CD4-positive, alpha-beta T cell (primary cell): ENCODE results near the gene AGAP1. TPM values are rescaled to one million over a fixed set of nuclear protein-coding genes. Genes with fewer than 3 reads are reported as not detected.

ENCODE experiments used
- ATAC-seq: fragments of 200-7000 bp; cut with Tn5 transposase; one replicate; pipeline ENCODE4 v1.10.0; 2022; ENCODE audit warnings: mild to moderate bottlenecking; ENCODE audit not compliant: poor library complexity
- CTCF ChIA-PET: fragments of 350-600 bp; sonication (Branson Sonifier 250); formaldehyde crosslinking; loops from one replicate; lab custom pipeline; 2021; ENCODE audit warnings: antibody characterized with exemption, inconsistent platforms; lab: Charles Lee
- POLR2A ChIA-PET: fragments of 350-600 bp; sonication (Branson Sonifier 250); formaldehyde crosslinking; loops from one replicate; lab custom pipeline; 2021; ENCODE audit warnings: antibody characterized with exemption, inconsistent platforms; lab: Charles Lee
- DNase-seq, 14 experiments: peaks; one replicate each; pipeline ENCODE4 v3.0.0-alpha.2; 2013 to 2020; ENCODE audit warnings: mixed read lengths in 2 of 14
- H3K27ac ChIP-seq, 2 donors: one replicate each; pipeline versions ENCODE4 v1.5.1 to v1.7.0; 2013; ENCODE audit warnings: low read length in 2 of 2, low read depth in 1 of 2, mild to moderate bottlenecking in 1 of 2
- H3K27me3 ChIP-seq, 2 experiments: 1 replicate in 1 of 2; 2 replicates in 1 of 2; pipeline versions ENCODE4 v1.6.1 to v1.7.0; 2013; ENCODE audit warnings: low read length in 2 of 2, control low read depth in 1 of 2, mild to moderate bottlenecking in 1 of 2, moderate library complexity in 1 of 2; ENCODE audit not compliant: insufficient read depth in 2 of 2, control insufficient read depth in 1 of 2
- H3K36me3 ChIP-seq: one replicate; pipeline ENCODE4 v1.6.1; 2013; ENCODE audit warnings: low read length, control low read depth; ENCODE audit not compliant: insufficient read depth
- H3K4me1 ChIP-seq: one replicate; pipeline ENCODE4 v1.6.1; 2013; ENCODE audit warnings: low read length, control low read depth; ENCODE audit not compliant: insufficient read depth
- H3K4me3 ChIP-seq: one replicate; pipeline ENCODE4 v1.5.1; 2013; ENCODE audit warnings: mild to moderate bottlenecking, low read length, moderate library complexity
- H3K9me3 ChIP-seq, 2 experiments: 1 replicate in 1 of 2; 2 replicates in 1 of 2; pipeline versions ENCODE4 v1.6.1 to v1.7.0; 2013; ENCODE audit warnings: low read length in 2 of 2, mild to moderate bottlenecking in 2 of 2, control low read depth in 1 of 2, moderate library complexity in 1 of 2; ENCODE audit not compliant: control insufficient read depth in 1 of 2, insufficient read depth in 1 of 2
- H3K27ac Mint-ChIP-seq: one replicate; pipeline ENCODE4 v1.8.0; 2020; ENCODE audit warnings: mixed read lengths
- H3K27me3 Mint-ChIP-seq: one replicate; pipeline ENCODE4 v1.8.0; 2021; ENCODE audit warnings: mixed read lengths
- H3K36me3 Mint-ChIP-seq: one replicate; pipeline ENCODE4 v1.8.0; 2021; ENCODE audit warnings: low read depth, mixed read lengths
- H3K4me1 Mint-ChIP-seq: one replicate; pipeline ENCODE4 v1.8.0; 2021; ENCODE audit warnings: low read depth, mixed read lengths
- H3K4me3 Mint-ChIP-seq: one replicate; pipeline ENCODE4 v1.8.0; 2020; ENCODE audit warnings: mild to moderate bottlenecking, mixed read lengths
- H3K9me3 Mint-ChIP-seq: one replicate; pipeline ENCODE4 v1.8.0; 2020; ENCODE audit warnings: mixed read lengths
- CTCF ChIP-seq: fragments of 200-600 bp; IDR thresholded peaks from one replicate; pipeline ENCODE4 v1.8.0; 2022; ENCODE audit warnings: antibody characterized with exemption, mild to moderate bottlenecking
- intact Hi-C, 2 experiments: fragments of 100-400 bp; cut with DNase I in 1 of 2; cut with micrococcal nuclease in 1 of 2; formaldehyde crosslinking; loops; one replicate each; pipeline versions ENCODE4 v1.15.1 to v1.9.0; 2023 to 2025; cut with DNase I, micrococcal nuclease
- total RNA-seq, 174 experiments: library from RNA in 2 of 174; stranded (reverse) in 2 of 174; gene quantifications; one replicate each; pipeline ENCODE4 v1.2.3 and lab custom pipeline; 2021 to 2026

AGAP1 gene
- total RNA-seq, 2 experiments from 2014 or later, result 2.6 to 3.1 TPM

GRCh38 chr2:235544689-235544969 is 50.8 kb downstream of the AGAP1 start:
- intact Hi-C loops, result no loop called here
- H3K4me3 Mint-ChIP-seq, result no peak overlapping the region
- no peak for TF ChIP-seq CTCF
- DNase-seq (no peak), ATAC-seq (no peak)
- no peaks in the 10 kb centered on the region for H3K4me1 ChIP-seq
- no peaks in the 10 kb centered on the region for H3K4me1 Mint-ChIP-seq
- no peaks in the 10 kb centered on the region for H3K27me3 Mint-ChIP-seq
- H3K36me3 ChIP-seq, result no peaks in the 10 kb centered on the region
- ChIA-PET CTCF (no interaction called here), POLR2A (no interaction called here)
- H3K9me3 Mint-ChIP-seq, result no peaks in the 10 kb centered on the region
- no peak overlapping the region for H3K27ac ChIP-seq
- H3K27me3 ChIP-seq, result no peaks in the 10 kb centered on the region
- H3K36me3 Mint-ChIP-seq, result no peaks in the 10 kb centered on the region
- H3K27ac Mint-ChIP-seq, result no peak overlapping the region
- peaks cover 0 to 22% of the 10 kb centered on the region in 2 experiments for H3K9me3 ChIP-seq
- H3K4me3 ChIP-seq, result no peak overlapping the region

GRCh38 chr2:235545339-235546150 is 51.7 kb downstream of the AGAP1 start:
- no peak overlapping the region for H3K27ac Mint-ChIP-seq
- H3K27me3 ChIP-seq, result no peaks in the 10 kb centered on the region
- no peak overlapping the region for H3K4me3 Mint-ChIP-seq
- no peaks in the 10 kb centered on the region for H3K36me3 Mint-ChIP-seq
- no peaks in the 10 kb centered on the region for H3K36me3 ChIP-seq
- no peaks in the 10 kb centered on the region for H3K9me3 Mint-ChIP-seq
- H3K4me1 ChIP-seq, result no peaks in the 10 kb centered on the region
- H3K4me3 ChIP-seq, result no peak overlapping the region
- intact Hi-C loops, result no loop called here
- no peak for DNase-seq
- TF ChIP-seq CTCF, result no peak
- H3K27ac ChIP-seq, result no peak overlapping the region
- H3K9me3 ChIP-seq, result peaks cover 0 to 22% of the 10 kb centered on the region in 2 experiments
- ChIA-PET CTCF (no interaction called here), POLR2A (no interaction called here)
- H3K27me3 Mint-ChIP-seq, result no peaks in the 10 kb centered on the region
- ATAC-seq, result no peak
- H3K4me1 Mint-ChIP-seq, result no peaks in the 10 kb centered on the region

- no peaks in the 10 kb centered on the region for H3K36me3 ChIP-seq
- H3K9me3 ChIP-seq, result peaks cover 0 to 22% of the 10 kb centered on the region in 2 experiments
- no peak overlapping the region for H3K27ac ChIP-seq
- ATAC-seq, result no peak
- Mint-ChIP-seq H3K4me3 (no peak overlapping the region), H3K9me3 (no peaks in the 10 kb centered on the region), H3K27me3 (no peaks in the 10 kb centered on the region), H3K27ac (no peak overlapping the region), H3K4me1 (no peaks in the 10 kb centered on the region), H3K36me3 (no peaks in the 10 kb centered on the region)
- CTCF ChIA-PET, result no interaction called here
- no peaks in the 10 kb centered on the region for H3K27me3 ChIP-seq
- H3K4me3 ChIP-seq, result no peak overlapping the region
- TF ChIP-seq CTCF, result no peak
- DNase-seq, result no peak
- intact Hi-C loops, result no loop called here
- no peaks in the 10 kb centered on the region for H3K4me1 ChIP-seq
- POLR2A ChIA-PET, result no interaction called here
These were observed 52.2 kb downstream of the AGAP1 start for GRCh38 chr2:235546151-235546435.
